ENCODE measurements around the gene FGF7. TPM values are rescaled to one million over a fixed set of nuclear protein-coding genes. Genes with fewer than 3 reads are reported as not detected.
A peak's percentile ranks its signal among the peaks of the same experiment; 100 is the strongest.
"Not testable (repeated sequence)": the region's sequence is repeated elsewhere in the genome, so short reads cannot be mapped to it uniquely, and the experiment has no call there.

The FGF7 gene
- total RNA-seq, 1 donor from 2014 or later: 0.23 TPM

DNA sequence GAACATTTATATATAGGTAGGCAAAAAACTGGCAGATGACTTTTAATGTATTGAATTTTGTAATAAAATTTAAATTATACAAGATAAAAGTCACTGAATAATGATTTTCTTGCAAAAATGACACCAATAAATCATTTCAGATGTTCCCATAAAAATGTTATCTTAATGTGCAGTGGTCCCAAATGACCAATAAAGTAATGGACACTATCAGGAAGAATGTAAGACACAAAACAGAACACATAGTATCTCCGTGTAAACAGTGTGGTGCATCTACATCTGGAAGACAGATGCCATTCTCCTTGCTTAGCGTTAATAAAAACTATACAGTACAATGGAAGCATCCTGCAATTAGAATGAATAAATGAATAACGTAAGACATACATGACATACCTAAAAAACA, 41.5 kb downstream of the FGF7 start:
- H3K36me3 Mint-ChIP-seq (ENCODE audit: low read depth, unreplicated experiment): no peaks in the 10 kb centered on the region
- no peak for TF ChIP-seq CTCF (IDR thresholded peaks at IDR 0.05; ENCODE audit: unreplicated experiment)
- H3K27ac Mint-ChIP-seq (ENCODE audit: unreplicated experiment): no peak overlapping the region
- no peak overlapping the region for H3K4me3 Mint-ChIP-seq (ENCODE audit: unreplicated experiment)
- DNase-seq (ENCODE audit: low spot score): no peak
- no peaks in the 10 kb centered on the region for H3K4me1 Mint-ChIP-seq (ENCODE audit: unreplicated experiment)
- H3K9me3 Mint-ChIP-seq (ENCODE audit: unreplicated experiment): no peaks in the 10 kb centered on the region
- H3K27me3 Mint-ChIP-seq (ENCODE audit: unreplicated experiment): no peaks in the 10 kb centered on the region

DNA sequence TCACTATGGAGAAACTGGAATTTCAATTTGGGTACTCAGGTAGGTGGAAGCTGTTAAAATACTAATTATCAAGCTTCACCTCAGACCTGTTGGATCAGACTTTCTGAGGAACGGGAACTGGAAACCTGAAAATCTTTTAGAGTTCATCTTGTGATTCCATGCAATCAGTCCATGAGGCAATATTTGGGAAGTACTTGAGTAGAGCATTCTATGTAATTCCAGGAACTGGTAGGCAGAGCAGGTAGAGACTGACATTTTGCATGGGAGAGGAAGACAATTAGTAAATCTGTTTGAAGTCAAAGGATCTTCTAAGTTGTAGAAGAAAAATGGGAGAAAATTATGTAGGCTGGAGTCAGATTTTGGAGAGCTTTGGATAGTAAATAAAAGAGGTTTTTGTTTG, 43.1 kb downstream of the FGF7 start:
- Mint-ChIP-seq H3K27ac (ENCODE audit: unreplicated experiment) (no peak overlapping the region), H3K4me3 (ENCODE audit: unreplicated experiment) (no peak overlapping the region), H3K4me1 (ENCODE audit: unreplicated experiment) (no peaks in the 10 kb centered on the region), H3K9me3 (ENCODE audit: unreplicated experiment) (no peaks in the 10 kb centered on the region), H3K36me3 (ENCODE audit: low read depth, unreplicated experiment) (no peaks in the 10 kb centered on the region), H3K27me3 (ENCODE audit: unreplicated experiment) (no peaks in the 10 kb centered on the region)
- DNase-seq (ENCODE audit: low spot score): no peak
- TF ChIP-seq CTCF (IDR thresholded peaks at IDR 0.05; ENCODE audit: unreplicated experiment): no peak

DNA sequence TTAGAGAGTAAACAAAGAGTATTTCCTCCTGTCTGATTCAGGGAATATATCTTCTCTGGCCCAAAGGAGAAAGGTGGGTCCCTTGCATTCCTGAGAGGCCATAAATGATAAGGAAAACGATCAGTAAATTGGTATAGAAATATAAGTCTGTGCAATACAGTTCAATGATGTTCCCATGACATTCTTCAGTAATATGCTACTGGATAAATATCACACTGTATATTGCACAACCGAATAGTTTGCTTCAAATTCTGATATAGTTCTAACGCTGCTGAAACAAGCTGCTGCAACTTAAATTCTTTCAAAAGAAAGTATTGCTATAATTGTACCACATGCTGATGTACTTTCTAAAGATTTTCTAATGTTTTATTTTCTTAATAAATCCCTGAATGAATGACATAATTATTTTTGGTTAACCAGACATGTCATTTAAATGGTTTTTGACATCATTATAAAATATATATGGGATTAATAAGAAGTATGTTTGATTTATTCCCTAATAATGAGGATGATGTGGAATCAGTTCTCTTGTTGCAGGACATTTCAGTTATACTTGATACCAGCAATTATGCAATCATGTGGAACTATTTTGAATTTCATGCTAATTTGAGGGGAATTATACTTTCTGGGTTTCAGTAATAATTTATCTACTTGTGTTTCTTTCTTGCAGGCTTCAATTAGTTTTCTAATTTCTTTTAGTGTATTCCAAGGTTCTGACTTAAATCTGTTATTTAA, 44.9 kb downstream of the FGF7 start:
- no peaks in the 10 kb centered on the region for H3K36me3 Mint-ChIP-seq (ENCODE audit: low read depth, unreplicated experiment)
- no peaks in the 10 kb centered on the region for H3K9me3 Mint-ChIP-seq (ENCODE audit: unreplicated experiment)
- no peaks in the 10 kb centered on the region for H3K27me3 Mint-ChIP-seq (ENCODE audit: unreplicated experiment)

GRCh38 chr15:49468481-49468839, 45.4 kb downstream of the FGF7 start:
- Mint-ChIP-seq H3K4me3 (ENCODE audit: unreplicated experiment) (no peak overlapping the region), H3K36me3 (ENCODE audit: low read depth, unreplicated experiment) (no peaks in the 10 kb centered on the region)

More for the DNA sequence above, 44.9 kb downstream of the FGF7 start:
- DNase-seq (ENCODE audit: low spot score): no peak
- no peak overlapping the region for H3K4me3 Mint-ChIP-seq (ENCODE audit: unreplicated experiment)
- H3K27ac Mint-ChIP-seq (ENCODE audit: unreplicated experiment): no peak overlapping the region
- no peak for TF ChIP-seq CTCF (IDR thresholded peaks at IDR 0.05; ENCODE audit: unreplicated experiment)
- no peaks in the 10 kb centered on the region for H3K4me1 Mint-ChIP-seq (ENCODE audit: unreplicated experiment)

DNA sequence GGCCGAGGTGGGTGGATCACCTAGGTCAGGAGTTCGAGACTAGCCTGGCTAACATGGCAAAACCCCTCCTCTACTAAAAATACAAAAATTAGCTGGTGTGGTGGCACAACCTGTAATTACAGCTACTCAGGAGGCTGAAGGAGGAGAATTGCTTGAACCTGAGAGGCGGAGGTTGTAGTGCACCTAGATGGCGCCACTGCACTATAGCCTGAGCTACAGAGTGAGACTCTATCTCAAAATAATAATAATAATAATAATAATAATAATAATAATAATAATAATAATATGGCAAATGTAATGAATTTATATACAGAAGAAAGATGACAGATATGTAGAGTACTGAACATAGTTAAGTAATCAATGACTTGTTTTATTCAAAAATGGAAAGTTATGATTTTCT, 48.2 kb downstream of the FGF7 start:
- H3K27me3 Mint-ChIP-seq (ENCODE audit: unreplicated experiment): not testable (repeated sequence)

More at GRCh38 chr15:49468481-49468839, 45.4 kb downstream of the FGF7 start:
- Mint-ChIP-seq H3K9me3 (ENCODE audit: unreplicated experiment) (no peaks in the 10 kb centered on the region), H3K4me1 (ENCODE audit: unreplicated experiment) (no peaks in the 10 kb centered on the region), H3K27ac (ENCODE audit: unreplicated experiment) (no peak overlapping the region), H3K27me3 (ENCODE audit: unreplicated experiment) (no peaks in the 10 kb centered on the region)
- no peak for TF ChIP-seq CTCF (IDR thresholded peaks at IDR 0.05; ENCODE audit: unreplicated experiment)
- no peak for DNase-seq (ENCODE audit: low spot score)

More for the DNA sequence above, 48.2 kb downstream of the FGF7 start:
- not testable (repeated sequence) for H3K4me1 Mint-ChIP-seq (ENCODE audit: unreplicated experiment); H3K27ac Mint-ChIP-seq (ENCODE audit: unreplicated experiment); H3K4me3 Mint-ChIP-seq (ENCODE audit: unreplicated experiment); H3K9me3 Mint-ChIP-seq (ENCODE audit: unreplicated experiment); H3K36me3 Mint-ChIP-seq (ENCODE audit: low read depth, unreplicated experiment)
- peak; percentile 44 for DNase-seq (ENCODE audit: low spot score)
